HG02884 (cell line): ENCODE results near the gene FGR.
"Not testable (repeated sequence)": the region's sequence is repeated elsewhere in the genome, so short reads cannot be mapped to it uniquely, and the experiment has no call there.

Experiments
- ATAC-seq: cut with Tn5 transposase; IDR thresholded peaks from one replicate; pipeline ENCODE4 v1.9.1; 2021; ENCODE audit warnings: mild to moderate bottlenecking, moderate library complexity; ENCODE audit not compliant: unreplicated experiment

FGR gene

GRCh38 chr1:27638047-27638734, 3.2 kb upstream of the FGR start:
- ATAC-seq, result no peak

- ATAC-seq, result no peak
Measured at GRCh38 chr1:27635396-27636142, 584 bp upstream of the FGR start.

- no peak for ATAC-seq
Measured at GRCh38 chr1:27634177-27634984, 604 bp downstream of the FGR start.

GRCh38 chr1:27633640-27634176, 1.3 kb downstream of the FGR start:
- ATAC-seq, result no peak

- ATAC-seq, result no peak
Measured at GRCh38 chr1:27633298-27633610, 1.7 kb downstream of the FGR start.

- ATAC-seq, result no peak
Measured at GRCh38 chr1:27632387-27633297, 2.3 kb downstream of the FGR start.

- no peak for ATAC-seq
Measured at GRCh38 chr1:27630859-27631491, 4.0 kb downstream of the FGR start.

GRCh38 chr1:27628712-27629111, 6.3 kb downstream of the FGR start:
- ATAC-seq, result no peak

- ATAC-seq, result not testable (repeated sequence)
Measured at GRCh38 chr1:27627733-27628132, 7.3 kb downstream of the FGR start.

GRCh38 chr1:27627061-27627460, 7.9 kb downstream of the FGR start:
- no peak for ATAC-seq

GRCh38 chr1:27626031-27626935, 8.7 kb downstream of the FGR start:
- no peak for ATAC-seq

GRCh38 chr1:27624467-27625178, 10.4 kb downstream of the FGR start:
- no peak for ATAC-seq

- no peak for ATAC-seq
Measured at GRCh38 chr1:27623327-27624212, 11.4 kb downstream of the FGR start.

- no peak for ATAC-seq
Measured at GRCh38 chr1:27622828-27623227, 12.2 kb downstream of the FGR start.

- no peak for ATAC-seq
Measured at GRCh38 chr1:27621051-27621920, 13.7 kb downstream of the FGR start.

- ATAC-seq, result not testable (repeated sequence)
Measured at GRCh38 chr1:27619782-27620438, 15.1 kb downstream of the FGR start.
